Activated CD8-positive, alpha-beta memory T cell treated with anti-CD3 and anti-CD28 coated beads for 1 hour (primary cell): Measurements from ENCODE around the gene UQCRC2.
"Not testable (repeated sequence)": the region's sequence is repeated elsewhere in the genome, so short reads cannot be mapped to it uniquely, and the experiment has no call there.

Experiments
- DNase-seq, 2 donors: peaks; one replicate each; pipeline ENCODE4 v3.0.0-alpha.2; 2020; ENCODE audit warnings: low read depth in 1 of 2; ENCODE audit errors: extremely low read depth in 1 of 2

The UQCRC2 gene

DNA sequence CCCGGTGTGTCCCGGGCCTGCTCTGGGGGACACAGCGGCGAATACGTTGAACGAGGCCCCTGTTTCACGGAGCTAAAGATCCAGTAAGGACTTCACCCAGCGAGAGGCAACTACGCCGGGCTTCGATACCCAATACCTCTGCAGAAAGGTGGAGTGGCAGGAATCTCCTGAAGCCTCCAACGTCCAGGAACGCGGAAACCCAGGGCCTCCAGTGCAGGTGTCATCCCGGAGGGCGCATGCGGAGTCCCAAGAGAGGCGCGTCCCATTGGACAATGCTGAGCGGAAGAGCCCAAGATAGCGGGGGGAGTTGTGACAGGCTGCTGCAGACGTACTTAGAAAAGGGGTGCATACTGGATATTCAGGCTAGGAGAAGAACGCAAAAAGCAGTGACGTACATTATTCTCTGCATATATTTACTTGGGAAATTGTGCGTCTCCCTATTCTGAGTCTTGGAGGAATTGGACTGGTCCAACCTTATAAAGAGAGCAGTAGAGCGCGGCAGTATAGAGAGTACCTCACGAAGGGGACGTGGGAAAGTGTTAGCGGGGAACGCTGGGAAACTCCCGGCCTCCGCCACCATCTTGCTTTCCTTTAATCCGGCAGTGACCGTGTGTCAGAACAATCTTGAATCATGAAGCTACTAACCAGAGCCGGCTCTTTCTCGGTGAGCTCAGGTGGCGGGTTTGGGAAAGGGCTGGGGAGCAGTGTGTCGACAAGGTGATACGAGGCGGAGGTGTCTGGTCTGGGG, at the start of gene UQCRC2:
Gene UQCRC2, plus strand, starts transcription at position 569 of the 748 bp plus-strand sequence. Its CDS starts 63 bp downstream, at position 632.
- DNase-seq = peak; percentile 65 to 74

DNA sequence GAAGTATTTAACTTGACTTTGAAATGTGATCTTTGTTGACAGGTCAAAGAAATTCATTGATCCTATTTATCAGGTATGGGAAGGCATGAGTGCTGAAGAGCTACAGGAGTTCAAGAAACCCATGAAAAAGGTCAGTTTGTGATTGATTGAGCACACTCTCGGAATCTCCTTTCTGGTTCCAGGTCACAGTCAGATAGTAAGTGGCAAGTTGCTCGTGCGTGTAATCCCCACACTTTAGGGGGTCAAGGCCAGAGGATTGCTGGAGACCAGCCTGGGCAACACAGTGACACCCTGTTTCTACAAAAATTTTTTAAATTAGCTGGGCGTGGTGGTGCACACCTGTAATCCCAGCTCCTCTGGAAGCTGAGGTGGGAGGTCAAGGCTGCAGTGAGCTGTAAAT, 20.5 kb upstream of the UQCRC2 start:
- DNase-seq = not testable (repeated sequence)

DNA sequence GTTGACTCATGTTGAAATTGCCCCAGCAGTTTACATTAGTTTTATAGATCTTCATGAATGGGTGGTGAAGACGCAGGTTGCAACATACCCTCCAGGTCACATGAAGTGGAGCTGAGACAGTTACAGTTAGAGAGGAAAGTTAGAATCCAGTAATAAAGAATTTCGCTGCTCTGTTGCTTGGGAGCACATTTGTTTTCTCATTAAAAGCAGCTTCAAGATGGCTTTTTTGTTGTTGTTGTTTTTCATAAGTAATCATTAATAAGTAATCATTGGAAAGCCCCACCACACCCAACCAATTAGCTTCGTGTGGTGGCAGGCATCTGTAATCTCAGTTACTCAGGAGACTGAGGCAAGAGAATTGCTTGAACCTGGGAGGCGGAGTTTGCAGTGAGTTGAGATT, 19.8 kb upstream of the UQCRC2 start:
- not testable (repeated sequence) for DNase-seq

DNA sequence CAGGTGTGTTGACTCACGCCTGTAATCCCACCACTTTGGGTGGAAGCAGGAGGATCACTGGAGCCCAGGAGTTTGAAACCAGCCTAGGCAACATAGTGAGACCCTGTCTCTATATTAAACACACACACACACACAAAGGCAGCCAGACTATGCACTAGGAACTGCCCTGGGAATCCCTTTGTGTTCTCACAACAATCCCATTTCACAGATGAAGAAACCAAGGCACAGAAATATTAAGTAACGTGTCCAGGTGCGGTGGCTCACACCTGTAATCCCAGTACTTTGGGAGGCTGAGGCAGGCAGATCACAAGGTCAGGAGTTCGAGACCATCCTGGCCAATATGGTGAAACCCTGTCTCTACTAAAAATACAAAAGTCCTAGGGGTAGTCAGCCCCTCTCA, 19.4 kb upstream of the UQCRC2 start:
- DNase-seq = not testable (repeated sequence)

DNA sequence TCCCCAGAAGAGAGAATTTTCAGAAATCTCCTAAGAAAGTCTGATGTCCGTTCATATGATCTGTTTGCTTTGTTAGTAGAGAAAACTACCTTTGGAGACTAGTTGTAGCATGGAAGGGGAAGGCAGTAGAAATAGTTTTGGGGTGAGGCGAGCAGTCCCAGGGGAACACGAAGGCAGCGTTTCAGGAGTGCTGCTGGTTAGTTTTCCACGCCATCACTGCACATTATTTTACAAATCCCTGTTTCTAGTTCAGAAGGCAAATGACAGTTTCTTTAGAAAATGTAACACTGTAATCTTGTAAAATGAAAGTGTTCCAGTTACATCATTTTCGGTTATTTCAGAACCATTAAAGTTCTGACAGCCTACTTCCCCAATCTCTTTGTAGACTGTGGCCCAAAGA, 16.9 kb upstream of the UQCRC2 start:
- not testable (repeated sequence) for DNase-seq

DNA sequence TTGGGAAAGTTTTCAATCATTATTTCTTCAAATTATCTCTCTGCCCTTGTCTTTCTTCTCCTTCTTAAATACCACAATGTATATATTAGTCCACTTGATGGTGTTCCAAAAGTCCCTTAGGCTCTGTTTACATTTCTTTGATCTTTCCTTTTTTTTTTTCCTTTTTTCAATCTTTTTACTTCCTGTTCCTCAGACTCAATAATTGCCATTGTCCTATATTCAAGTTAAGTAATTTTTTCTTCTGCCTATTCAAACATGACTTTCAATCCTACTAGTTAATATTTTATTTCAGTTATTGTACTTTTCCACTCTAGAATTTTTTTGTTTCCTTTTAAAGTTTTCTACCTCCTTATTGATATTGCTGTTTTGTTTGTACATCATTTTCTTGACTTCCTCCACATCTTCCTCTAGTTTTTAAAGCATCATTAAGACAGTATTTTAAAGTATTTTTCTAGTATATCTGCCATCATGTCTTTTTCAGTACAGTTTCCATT, 15.8 kb upstream of the UQCRC2 start:
- DNase-seq = no peak

DNA sequence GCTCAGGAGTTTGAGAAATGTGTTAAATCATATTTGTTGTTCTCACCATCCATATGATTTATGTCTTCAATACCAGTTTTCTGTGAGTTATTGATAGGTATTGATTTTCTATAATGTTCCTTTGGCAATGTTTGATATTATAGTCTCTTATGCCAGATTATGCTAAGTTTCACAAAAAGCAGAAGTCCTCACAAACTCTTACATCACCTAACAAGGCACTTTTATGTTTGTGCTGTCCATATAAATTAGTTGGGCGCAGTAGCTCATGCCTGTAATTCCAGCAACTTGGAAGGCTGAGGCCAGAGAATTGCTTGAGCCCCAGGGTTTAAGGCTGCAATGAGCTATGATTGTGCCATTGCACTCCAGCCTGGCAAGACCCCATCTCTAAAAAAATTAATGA, 12.6 kb upstream of the UQCRC2 start:
- no peak for DNase-seq

DNA sequence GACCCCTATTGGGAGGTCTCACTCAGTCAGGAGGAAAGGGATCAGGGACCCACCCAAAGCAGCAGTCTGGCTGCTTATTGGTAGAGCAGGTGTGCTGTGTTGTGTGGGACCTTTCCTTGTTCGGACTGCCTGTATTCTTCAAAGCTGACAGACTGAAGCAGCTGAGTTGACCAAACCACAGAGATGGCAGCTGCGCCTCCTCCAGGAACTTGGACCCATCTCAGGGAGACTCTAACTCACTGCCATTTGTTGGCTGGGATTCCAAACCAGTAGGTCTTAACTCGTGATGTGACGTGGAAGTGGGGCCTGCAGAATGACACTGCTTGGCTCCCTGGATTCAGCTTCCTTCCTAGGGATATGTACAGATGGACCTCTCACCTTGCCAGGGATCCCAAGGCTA, 9.6 kb upstream of the UQCRC2 start:
- no peak for DNase-seq

DNA sequence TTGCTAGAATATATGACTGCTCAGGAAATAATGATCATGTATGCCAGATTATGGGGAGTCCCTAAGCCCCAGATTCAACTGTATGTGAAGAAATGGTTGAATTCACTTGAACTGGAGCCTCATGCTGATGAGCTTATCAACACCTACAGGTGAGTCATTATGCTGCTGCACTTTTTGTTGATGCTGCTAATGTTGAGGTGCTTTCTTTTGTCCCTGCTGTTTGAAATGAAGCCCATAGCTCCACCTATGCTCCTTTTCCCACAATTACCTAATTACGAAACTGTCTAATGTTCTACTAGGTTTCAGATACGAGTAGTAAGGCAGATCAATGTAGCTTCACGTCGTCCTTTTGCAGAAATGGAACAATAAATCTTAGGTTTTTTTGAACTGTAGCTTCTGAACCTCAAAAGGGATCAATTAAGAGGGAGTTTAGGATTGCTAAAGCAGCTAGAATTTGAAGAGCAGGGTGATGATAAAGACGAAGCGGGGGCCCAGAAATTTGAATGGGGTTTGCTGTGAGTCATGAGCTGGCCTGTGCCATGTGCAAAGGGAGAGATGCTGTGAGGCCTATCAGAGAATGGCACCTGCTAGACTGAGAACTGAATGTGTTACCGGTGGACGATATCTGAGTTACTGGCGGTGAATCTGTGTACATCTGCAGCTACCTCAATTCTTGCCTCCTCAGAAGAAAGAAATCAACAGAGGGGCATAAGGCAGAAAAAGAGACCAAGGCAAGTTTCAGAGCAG, 6.1 kb upstream of the UQCRC2 start:
- no peak for DNase-seq

DNA sequence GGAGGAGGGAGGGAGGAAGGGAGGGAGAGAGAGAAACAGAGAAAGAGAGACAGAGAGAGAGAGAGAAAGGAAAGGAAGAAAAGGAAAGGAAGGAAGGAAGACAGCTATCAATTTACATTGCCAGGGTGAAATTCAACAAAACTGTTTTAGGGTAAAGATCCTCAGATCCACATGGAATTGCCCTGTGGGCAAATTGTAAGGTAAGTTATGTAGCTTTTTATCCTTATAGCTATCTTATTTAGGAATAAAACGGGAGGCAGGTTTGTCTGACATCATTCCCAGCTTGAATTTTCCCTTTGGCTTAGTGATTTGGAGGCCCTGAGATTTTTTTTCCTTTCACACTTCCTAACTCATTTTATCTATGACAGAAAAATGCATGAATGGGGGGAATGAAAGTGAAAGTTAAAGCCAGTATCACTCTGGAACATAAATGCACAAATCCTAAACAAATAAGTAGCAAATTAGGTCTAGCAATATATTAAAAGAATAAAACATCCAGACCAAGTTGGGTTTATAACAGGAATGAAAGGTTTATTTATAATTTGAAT, 3.4 kb upstream of the UQCRC2 start:
- DNase-seq = no peak

DNA sequence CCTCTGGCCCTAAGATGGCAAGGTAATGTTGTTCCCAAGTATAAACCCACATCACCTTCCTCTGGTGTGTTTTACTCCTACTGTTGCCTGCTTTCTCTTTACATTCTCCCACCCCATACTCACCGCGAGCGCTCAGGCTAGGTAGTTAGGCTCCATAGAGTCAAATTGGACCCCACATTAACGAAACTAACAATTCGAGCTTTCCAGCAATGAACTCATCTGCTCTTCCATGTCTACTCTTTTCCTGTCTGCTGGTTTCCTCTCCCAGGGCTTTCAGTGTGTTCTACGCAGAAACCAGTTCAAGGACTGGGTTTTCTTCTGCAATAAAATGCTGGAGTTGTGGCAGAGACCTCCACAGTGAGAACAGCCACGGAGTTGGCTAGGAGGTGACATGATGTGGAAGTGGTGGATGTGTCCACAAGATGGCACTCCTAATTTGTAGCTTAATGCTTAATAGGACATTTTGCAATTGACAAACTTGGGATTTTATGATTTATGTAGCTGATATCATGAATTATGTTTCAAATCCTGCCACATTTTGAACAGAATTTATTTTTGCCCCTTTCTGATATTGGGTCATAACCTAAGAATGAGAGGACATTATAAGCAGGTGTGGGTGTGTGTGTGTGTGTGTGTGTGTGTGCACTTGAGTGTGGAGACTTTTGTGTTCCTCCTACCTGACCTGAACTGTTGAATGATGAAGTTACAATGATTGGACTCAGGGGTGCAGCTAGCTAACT, 2.2 kb upstream of the UQCRC2 start:
- no peak for DNase-seq

DNA sequence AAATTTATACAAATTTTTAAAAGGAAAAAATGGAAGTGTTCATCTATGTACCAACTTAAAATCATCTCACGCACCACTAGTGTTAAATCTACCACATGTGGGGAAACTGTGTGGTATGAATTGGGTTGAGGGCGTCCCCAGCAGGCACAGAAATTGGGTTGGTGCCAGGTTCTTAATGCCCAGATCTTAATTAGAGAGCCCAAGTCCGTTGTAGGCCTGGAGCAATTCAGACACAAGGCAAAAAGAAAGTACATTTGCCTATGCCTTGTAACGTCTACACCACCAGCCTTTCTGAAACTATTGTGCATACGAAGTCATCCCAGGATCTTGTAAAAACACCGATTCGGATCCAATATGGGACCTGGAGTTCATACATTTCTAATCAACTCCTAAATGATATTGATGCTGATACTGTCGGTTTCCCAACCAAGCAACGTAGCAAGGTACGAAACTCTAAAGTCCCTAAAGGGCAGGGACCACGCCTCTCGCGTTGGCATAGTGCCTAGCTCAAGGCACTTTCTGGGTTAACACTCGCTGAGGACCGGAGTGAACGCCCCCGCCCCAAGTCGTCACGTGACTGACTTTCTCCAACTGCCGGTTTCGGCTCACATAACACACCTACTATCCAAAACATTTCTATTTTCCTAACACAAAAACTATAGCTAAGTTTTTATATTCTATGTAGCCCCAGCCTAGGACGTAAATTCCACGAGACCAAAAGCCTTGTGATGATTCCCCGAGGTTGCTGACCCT, 945 bp upstream of the UQCRC2 start:
- peak; percentile 41 to 54 for DNase-seq

DNA sequence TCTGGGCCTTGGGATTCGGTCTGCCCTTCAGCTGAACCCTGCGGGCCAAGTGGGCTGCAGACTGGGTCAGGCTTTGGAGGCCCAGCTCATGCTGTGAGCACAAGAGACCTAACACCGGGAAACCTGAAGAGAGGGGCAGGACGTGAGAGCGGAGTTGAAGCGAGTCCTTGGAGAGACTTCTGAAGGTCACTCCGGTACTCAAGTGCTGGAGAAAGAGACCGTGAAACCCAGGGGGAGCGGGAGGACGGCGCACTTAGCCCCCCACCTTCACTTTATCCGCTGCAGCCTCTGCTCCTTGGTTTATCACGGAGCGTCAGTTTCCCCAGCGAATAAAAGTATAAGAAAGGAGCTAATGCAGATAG, 361 bp downstream of the UQCRC2 start:
- DNase-seq = no peak

DNA sequence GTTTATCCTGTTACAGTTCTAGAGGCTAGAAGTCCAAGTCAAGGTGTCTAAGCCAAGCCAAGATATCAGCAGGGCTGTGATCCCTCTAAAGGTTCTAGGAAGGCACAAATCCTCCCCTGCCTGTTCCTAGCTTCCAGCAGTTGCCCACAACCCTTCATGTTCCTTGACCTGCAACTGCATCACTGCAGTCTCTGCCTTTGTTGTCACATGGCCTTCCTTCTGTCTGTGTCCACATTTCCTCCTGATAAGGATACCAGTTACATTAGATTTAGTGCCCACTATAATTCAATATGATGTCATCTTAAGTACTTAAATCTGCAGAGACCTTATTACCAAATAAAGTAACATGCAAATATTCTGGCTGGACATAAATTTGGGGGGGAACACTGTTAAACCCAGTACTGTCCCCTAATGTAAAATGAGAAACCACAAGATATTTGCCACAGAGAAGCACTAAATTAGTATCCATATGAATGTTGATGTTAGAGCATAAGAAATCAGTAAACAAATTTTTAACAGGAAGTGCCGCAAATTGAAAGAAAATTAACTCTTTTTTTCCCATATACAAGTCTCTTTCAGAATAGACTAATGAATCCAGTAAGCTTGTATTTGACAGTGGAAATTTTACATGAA, 4.7 kb downstream of the UQCRC2 start:
- no peak for DNase-seq

DNA sequence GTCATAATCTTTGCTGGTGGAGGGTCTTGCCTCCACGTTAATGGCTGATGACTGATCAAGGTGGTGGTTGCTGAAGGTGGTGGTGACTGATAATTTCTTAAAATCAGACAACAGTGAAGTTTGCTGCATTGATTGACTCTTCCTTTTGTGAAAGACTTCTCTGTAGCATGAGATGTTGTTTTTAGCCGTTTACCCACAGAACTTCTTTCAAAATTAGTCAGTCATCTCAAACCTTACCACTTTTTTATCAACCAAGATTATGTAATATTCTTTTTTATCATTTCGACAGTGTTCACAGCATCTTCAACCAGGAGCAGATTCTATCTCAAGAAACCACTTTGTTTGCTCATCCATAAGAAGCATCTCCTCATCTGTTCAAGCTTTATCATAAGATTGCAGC, 5.9 kb downstream of the UQCRC2 start:
- DNase-seq = no peak

DNA sequence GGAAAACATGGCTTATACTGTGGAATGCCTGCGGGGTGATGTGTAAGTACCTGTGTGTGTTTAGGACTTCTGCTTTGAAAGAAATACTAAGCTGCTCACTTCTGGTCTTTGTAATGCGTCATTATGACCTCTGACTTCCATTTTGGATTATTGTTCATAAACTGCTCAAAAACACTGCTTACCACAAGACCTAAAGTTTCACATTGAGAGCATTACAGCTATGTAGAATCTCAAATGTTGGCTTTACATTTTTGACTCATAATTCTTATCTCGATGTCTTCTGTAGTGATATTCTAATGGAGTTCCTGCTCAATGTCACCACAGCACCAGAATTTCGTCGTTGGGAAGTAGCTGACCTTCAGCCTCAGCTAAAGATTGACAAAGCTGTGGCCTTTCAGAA, 9.3 kb downstream of the UQCRC2 start:
- DNase-seq = no peak

DNA sequence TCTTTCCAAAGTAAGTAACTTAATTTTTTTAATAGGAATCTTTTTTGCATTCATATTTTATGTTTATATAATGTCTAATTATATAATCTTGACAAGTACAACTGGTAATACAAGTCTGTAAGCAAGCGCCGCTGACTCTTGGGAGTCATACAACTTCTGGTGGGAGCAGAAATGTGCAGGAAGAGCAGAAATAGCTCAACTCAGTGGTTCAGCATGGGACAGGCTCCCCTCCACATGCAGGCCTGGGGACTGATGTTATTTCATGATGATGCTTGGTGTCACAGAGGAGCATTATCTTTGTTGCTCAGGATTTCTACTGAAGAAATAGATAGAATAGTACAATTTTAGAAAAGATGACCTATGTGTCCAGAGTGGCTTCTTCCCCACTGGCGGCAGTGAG, 10.7 kb downstream of the UQCRC2 start:
- no peak for DNase-seq

DNA sequence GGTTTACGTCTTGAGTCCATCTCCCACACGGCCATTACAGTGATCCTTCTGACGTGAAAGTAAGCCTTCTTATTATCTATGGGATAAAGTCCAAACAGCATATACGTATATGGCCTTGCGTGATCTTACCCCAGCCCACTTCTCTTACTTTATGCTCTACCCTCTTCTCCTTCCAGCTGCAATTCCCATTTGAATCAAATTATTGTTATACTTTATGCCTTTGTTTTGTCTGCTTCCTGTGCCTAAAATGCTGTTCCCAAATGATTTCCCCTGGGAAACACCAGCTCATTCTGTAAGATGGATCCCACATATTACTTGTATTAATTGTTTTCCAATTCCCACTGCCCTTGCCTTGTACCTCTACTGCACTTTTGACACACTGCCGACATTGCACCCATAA, 11.2 kb downstream of the UQCRC2 start:
- no peak for DNase-seq

DNA sequence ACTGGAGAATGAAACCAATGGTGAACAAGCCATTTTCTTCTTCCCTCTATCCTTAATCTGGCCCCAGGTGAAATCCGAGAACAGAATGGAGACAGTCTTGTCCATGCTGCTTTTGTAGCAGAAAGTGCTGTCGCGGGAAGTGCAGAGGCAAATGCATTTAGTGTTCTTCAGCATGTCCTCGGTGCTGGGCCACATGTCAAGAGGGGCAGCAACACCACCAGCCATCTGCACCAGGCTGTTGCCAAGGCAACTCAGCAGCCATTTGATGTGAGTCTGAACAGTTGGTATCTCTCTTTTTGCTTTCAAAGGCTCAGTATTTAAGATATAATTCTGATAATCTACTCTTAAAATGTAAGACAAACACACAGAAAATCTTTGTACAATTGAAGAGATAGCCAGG, 18.7 kb downstream of the UQCRC2 start:
- DNase-seq = no peak

DNA sequence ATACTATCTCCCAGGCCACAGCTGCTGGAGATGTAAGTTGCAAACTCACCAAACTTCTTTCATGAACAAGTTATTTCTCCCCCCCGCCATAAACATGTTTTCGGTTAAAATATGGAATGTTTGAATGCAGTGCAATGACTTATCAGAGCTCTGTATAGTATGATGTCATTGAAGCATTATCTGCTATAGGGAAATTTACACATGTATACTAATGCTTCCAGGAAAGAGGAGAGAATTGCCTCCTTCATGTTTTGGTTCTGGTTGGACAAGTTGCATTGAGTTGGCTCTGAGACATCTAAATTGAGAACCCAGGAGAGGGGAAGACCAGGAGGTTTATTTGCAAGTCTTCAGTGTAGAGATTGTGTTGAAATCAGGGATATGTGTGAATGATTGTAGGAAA, 20.8 kb downstream of the UQCRC2 start:
- DNase-seq = no peak
